GM21528 (cell line): ENCODE measurements around the gene EHD2.
"Not testable (repeated sequence)": the region's sequence is repeated elsewhere in the genome, so short reads cannot be mapped to it uniquely, and the experiment has no call there.

Source experiments
- ATAC-seq: cut with Tn5 transposase; IDR thresholded peaks from one replicate; pipeline ENCODE4 v1.9.1; 2021; ENCODE audit warnings: mild to moderate bottlenecking, moderate library complexity; ENCODE audit not compliant: unreplicated experiment, low FRiP score

Gene EHD2

DNA sequence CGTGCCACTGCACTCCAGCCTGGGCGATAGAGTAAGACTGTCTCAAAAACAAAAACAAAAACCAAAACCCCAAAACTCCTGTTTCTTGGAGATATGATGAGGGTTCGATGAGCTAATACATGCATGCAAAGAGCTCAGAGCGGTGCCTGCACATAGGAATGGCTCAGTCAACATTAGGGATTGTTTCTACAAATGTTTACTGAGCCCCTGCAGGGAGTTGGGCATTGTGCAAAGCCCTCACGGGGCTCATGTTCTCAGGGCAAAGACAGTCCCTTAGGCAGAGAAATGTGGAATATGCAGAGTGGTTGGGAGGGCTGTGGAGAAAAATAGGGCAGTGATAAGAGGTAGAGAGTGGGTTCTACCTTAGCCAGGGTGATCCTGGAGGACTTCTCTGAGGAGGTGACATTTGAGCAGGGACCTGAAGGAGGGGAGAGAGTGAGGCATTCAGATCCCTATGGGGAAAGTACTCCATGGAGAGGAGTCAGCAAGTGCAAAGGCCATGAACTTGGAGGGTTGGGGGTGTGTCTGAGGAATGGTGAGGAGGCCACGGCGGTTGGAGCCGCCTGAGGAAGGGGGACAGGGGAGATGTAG lies 1.5 kb upstream of the EHD2 start:
- no peak for ATAC-seq

DNA sequence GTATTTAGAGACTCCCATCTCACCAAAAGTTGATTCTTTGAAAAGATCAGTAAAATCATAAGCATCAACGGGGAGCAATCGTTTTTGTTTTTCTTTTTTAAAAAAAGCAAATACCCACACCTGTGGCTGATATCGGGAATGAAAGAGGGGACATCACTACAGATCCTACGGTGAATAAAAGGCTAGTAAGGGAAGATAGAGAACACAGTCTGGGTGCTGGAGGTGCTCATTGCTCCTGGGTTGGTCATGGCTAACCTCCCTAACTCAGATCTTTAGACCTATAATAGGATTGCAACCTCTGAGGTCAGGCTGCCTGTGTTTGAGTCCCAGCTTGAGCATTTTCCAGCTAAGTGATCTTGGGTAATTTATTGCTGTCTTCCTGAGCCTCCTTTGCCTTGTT lies 1.1 kb downstream of the EHD2 start:
- no peak for ATAC-seq

DNA sequence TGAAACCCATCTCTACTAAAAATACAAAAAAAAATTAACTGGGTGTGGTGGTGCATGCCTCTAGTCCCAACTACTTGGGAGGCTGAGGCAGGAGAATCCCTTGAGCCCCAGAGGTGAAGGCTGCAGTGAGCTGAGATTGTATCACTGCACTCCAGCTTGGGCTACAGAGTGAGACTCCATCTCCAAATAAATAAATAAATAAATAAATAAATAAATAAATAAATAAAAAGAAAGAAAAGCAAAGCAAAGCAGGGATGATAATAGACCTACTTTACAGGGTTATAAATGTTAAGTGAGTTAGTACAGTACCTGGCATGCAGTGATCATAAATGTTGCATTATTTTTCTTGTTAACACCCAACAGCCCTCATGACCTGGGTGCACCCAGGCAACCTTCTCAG lies 1.6 kb downstream of the EHD2 start:
- not testable (repeated sequence) for ATAC-seq

DNA sequence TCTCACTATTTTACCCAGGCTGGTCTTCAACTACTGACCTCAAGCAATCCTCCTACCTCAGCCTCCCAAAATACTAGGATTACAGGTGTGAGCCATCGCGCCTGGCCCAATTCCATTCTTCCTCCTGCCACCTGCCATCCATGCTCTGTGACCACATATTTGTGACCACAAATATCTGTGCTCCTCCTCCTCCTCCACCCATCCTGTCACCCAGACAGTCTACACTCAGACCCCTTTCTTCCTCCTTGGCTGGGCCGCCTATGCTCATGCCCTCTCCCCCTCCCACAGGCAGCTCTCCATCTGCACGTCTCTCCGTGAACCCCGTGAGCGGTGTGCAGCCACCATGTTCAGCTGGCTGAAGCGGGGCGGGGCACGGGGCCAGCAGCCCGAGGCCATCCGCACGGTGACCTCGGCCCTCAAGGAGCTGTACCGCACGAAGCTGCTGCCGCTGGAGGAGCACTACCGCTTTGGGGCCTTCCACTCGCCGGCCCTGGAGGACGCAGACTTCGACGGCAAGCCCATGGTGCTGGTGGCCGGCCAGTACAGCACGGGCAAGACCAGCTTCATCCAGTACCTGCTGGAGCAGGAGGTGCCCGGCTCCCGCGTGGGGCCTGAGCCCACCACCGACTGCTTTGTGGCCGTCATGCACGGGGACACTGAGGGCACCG lies 3.2 kb downstream of the EHD2 start:
- ATAC-seq, result no peak

DNA sequence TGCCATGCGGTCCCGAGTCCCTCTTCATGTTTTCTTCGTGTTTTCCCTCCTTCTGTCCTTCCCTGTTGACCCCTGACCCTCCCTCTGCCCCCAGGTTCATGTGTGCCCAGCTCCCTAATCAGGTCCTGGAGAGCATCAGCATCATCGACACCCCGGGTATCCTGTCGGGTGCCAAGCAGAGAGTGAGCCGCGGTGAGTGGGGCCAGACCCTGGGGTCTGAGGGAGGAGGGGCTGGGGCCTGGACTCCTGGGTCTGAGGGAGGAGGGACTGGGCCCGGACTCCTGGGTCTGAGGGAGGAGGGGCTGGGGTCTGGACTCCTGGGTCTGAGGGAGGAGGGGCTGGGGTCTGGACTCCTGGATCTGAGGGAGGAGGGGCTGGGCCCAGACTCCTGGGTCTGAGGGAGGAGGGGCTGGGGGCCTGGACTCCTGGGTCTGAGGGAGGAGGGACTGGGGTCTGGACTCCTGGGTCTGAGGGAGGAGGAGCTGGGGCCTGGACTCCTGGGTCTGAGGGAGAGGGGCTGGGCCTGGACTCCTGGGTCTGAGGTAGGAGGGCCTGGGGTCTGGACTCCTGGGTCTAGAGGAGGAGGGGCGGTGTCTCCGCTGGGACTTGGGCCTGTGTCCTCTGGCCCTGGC lies 5.3 kb downstream of the EHD2 start:
- not testable (repeated sequence) for ATAC-seq

DNA sequence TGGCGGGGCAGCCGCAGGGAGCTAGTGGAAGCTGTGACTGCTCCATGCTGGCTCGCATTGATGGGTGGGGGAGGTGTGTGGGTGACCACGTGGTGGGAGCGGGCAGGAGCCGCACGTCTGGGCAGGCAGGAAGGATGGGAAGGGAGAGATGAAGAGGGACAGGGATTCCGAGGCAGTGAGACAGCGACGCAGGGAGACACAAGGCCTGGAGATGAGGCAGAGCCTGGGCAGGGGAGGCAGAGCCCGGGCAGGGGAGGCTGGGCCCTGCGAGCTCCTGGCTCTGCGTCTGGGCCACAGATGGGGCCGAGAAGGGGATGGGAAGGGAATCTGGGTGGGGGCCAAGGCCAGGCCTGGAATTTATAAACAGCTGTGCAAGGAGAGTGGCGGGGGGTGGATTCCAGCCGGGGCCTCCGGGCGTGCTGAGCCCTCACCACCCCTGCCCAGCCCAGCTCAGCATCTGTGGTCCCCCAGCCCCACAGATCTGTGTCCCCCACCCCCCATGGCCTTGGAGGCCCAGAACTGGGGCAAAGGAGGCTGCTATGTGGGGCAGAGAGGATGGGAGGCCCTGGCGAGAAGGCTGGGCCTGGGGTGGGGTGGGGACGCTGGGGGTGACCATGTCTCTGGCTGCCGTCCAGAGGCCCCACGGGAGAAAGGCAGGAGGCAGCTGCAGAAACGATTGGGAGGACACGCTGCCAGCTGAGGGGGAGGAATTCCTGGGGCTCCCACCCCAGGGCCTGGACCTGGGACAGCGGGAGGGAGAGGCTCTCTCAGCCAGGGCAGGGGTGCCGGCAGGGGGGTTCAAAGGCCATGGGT lies 6.0 kb downstream of the EHD2 start:
- ATAC-seq, result no peak

DNA sequence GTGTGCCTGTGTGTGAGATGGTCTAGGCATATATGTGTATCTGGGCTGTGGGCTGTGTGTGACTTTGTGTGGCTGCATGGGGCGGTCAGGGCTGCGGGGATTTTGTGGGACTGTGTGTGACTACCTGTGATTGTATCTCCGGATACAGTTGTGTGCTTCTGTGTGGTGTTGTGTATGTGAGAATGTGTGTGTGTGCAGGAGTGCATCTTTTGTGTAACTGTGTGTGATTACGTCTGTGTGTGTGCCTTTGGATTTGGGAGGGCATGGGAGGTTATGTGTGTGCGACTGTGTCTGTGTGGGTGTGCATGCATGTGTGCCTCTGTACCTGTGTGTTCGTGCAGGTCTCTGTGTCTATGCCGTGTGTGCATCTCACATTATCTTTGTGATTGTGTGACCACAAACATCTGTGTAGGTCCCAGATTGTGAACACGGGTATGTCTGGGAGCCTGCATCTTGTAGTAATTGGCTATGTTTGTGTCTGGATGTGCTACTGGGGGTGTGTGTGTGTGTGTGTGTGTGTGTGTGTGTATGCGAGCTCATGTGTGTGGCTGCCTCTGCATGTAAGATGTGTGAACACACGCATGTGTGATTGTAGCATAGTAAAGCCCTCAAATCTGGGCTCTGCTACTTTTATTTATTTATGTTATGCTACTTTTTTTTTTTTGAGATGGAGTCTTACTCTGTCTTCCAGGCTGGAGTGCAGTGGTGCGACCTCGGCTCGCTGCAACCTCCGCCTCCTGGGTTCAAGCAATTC lies 7.6 kb downstream of the EHD2 start:
- no peak for ATAC-seq

DNA sequence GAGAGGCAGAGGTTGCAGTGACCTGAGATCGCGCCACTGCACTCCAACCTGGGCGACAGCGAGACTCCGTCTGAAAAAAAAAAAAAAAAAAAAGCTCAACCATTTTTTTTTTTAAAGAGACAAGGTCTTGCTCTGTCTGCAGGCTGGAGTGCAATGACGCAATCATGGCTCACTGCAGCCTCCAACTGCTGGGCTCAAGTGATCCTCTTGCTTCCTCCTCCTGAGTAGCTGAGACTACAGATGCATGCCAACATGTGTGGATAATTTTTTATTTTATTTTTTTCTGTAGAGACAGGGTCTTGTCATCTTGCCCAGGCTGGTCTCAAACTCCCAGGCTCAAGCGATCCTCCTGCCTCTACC lies 10.3 kb downstream of the EHD2 start:
- ATAC-seq, result no peak

DNA sequence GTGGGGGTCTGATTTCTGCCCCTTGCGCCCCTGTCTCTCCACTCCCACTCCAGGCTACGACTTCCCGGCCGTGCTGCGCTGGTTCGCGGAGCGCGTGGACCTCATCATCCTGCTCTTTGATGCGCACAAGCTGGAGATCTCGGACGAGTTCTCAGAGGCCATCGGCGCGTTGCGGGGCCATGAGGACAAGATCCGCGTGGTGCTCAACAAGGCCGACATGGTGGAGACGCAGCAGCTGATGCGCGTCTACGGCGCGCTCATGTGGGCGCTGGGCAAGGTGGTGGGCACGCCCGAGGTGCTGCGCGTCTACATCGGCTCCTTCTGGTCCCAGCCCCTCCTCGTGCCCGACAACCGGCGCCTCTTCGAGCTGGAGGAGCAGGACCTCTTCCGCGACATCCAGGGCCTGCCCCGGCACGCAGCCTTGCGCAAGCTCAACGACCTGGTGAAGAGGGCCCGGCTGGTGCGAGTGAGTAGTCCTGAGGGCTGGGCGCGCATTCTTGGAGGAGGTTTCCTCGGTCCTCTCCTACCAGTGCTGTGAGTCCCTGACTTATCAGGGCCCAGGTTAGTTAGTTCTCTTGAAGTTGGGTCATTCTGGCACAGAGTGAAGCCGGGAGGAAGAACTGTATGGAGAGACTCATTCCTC lies 12.7 kb downstream of the EHD2 start:
- no peak for ATAC-seq

DNA sequence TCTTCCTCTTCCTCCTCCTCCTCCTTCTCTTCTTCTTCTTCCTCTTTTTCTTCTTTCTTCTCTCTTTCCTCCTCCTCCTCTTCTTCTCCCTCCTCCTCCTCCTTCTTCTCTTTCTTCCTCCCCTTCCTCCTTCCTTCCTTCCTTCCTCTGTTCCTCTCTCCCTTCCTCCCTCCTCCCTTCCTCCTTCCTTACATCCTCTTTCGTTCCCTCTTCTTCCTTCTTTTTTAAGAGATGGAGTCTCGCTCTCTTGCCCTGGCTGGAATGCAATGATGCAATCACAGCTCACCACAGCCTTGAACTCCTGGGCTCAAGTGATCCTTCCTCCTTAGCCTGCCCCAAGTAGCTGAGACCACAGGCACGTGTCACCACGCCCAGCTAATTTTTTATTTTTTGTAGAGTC lies 13.2 kb downstream of the EHD2 start:
- ATAC-seq, result no peak

DNA sequence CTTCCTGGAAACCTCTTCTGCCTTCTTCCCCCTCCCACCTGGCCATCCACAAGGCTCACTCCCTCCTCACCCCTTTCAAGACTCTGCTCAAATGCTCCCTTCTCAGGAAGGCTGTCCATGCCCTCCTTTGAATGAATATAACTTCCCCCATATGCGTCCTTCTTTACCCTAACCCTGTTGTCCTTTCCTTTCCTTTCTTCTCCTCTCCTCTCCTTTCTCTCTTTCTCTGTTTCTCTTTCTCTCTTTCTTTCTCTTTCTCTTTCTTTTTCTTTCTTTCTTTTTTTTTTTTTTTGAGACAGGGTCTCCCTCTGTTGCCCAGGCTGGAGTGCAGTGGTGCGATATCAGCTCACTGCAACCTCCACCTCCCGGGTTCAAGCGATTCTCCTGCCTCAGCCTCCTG lies 15.1 kb downstream of the EHD2 start:
- ATAC-seq, result not testable (repeated sequence)

DNA sequence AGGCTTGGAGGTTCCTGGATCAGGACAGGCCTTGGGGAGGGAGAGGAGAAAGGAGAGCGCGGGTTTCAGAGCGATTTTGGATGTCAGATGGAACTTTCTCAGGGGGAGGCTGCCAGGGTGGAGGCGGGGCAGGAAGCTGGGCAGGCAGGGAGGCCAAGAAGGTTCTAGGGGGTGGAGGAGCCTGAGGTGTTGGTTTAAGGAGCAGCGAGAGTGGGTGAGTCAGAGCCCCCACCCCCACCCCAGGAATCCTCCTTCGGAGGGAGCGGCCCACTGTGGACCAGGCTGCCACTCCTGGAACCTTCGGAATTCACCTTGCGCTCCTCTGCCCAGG lies 16.2 kb downstream of the EHD2 start:
- ATAC-seq, result no peak

DNA sequence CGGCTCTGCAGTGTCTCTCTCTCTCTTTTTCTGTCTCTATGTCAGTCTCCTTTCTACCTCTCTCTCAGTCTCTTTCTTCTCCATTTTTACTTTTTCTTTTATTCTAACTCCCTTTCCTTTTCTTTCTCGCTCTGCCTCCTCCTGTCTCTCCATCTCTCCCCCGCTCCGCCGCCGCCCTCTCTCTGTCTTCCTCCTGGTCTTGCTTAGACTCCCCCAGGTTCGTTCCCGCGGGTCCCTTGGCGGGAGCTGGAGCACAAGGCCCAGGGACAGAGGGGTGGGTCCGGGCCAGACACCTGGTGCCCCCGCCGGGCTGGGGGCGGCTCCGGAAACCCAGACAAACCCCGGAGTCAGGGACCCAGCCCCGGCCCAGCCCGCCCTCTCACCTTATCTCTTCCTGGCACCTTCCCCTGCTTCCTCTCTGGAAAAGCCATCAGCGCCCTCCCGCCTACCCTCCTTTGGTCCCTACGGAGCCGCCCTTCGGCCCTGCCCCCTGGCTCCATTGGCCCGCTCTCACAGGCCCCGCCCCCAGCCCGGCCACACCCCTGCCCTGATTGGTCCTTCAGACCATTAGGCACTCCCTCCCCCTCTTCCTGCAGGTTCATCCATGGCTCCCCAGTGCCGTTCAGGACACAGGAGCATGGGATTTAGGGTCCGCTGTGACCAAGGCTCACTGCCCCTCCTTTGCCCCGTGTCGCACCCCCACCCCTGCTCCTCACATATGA lies 16.7 kb downstream of the EHD2 start:
- no peak for ATAC-seq

DNA sequence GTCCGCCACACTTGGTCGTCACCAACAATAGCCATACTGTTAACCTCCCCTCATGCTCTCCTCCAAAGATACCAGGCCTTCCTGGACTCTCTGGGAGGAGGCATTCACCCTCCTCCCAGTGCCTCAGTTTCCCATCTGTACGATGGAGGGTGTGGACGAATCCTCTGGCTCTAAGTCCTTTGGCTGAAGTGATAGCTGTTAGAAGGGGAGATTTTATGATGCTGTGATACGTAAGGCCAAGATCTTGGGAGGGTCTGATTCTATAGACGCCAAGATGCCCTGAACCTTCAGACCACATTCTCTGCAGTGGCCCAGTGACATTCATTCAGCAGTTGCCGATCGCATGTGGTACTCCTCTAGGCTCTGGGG lies 17.3 kb downstream of the EHD2 start:
- ATAC-seq, result no peak

DNA sequence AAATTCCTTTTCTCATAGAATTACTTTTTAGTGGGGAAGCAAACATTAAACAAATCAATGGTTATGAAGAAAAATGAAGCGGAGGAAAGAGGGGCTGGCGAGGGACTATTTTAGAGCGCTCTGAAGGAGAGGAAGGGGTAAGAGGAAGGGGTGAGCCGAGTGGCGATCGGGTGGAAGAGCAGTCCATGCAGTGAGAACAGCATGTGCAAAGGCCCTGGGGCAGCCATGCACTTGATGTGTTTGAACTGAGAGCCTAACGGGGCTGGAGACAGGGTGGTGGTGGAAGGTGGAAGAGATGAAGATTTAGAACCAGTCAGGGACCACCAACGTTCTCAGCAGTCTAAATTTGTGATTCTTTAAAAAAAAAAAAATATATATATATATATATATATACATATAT lies 17.7 kb downstream of the EHD2 start:
- ATAC-seq, result no peak

DNA sequence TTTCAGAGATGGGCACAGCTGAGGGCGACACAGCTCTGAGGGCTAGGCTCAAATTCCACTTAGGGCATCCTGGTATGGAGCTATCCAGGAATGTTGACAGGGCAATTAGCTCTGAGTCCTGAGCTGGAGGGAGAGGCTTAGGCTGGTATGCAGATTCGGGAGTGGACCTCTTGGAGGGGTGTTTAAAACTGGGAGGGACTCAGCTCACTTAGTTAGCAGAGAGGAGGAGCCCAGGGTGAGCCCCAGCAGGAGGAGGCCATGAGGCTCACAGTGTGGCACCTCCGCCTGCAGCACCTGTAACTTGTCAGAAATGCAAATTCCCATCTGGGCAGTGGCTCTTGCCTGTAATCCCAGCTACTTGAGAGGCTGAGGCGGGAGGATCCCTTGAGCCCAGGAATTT lies 21.9 kb downstream of the EHD2 start:
- ATAC-seq, result no peak

DNA sequence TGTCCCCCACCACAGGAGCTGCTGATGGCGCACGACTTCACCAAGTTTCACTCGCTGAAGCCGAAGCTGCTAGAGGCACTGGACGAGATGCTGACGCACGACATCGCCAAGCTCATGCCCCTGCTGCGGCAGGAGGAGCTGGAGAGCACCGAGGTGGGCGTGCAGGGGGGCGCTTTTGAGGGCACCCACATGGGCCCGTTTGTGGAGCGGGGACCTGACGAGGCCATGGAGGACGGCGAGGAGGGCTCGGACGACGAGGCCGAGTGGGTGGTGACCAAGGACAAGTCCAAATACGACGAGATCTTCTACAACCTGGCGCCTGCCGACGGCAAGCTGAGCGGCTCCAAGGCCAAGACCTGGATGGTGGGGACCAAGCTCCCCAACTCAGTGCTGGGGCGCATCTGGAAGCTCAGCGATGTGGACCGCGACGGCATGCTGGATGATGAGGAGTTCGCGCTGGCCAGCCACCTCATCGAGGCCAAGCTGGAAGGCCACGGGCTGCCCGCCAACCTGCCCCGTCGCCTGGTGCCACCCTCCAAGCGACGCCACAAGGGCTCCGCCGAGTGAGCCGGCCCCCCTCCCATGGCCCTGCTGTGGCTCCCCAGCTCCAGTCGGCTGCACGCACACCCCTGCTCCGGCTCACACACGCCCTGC lies 27.8 kb downstream of the EHD2 start:
- ATAC-seq, result no peak

DNA sequence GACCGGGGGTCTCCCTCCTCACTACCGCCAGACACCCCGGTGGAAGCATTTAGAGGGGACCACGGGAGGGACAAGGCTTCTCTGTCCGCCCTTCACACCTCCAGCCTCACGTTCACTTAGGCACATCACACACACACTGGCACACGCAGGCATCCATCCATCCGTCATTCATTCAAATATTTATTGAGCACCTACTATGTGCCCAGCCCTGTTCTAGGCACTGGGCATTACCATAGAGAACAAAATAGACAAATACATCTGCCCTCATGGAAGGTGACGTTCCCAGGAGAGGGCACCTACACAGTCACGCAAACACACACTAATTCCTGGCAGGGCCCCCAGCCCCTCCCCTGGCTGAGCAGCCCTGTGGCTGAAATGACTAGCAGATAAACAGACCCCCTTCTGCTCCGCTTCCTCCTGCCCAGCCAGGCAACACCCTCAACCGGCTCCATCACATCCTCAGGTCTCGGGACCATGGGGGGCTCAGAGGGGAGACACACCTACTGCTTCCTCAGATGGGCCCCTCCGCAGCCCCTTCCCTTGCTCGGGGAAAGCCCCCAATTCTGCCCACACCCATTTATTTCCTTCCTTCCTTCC lies 28.4 kb downstream of the EHD2 start:
- ATAC-seq, result no peak

DNA sequence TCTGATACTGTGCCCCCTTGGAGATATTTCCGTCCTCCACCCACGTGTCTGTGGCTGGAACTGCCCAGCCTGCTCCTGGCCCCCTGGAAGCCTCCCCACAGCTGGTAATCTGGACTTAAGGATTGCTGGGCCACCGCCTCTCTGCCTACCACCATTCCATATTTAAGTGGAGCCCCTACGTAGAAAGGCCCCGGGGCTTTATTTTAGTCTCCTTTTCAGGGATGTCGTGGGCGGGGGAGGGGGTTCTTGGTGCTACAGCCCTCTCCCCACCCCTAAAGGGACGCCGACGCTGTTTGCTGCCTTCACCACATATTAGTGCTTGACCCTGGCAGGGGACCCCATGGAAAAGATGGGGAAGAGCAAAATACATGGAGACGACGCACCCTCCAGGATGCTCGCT lies 29.4 kb downstream of the EHD2 start:
- no peak for ATAC-seq
